EH (cell line): ENCODE measurements around the gene BICD2.
A peak's percentile ranks its signal among the peaks of the same experiment; 100 is the strongest.

Experiments
- DNase-seq: peaks from one replicate; pipeline ENCODE4 v3.0.0-alpha.2; 2015; ENCODE audit warnings: low read depth

Gene BICD2

GRCh38 chr9:92747459-92748232 lies 17.0 kb downstream of the BICD2 start:
- peak; percentile 54 for DNase-seq

DNA sequence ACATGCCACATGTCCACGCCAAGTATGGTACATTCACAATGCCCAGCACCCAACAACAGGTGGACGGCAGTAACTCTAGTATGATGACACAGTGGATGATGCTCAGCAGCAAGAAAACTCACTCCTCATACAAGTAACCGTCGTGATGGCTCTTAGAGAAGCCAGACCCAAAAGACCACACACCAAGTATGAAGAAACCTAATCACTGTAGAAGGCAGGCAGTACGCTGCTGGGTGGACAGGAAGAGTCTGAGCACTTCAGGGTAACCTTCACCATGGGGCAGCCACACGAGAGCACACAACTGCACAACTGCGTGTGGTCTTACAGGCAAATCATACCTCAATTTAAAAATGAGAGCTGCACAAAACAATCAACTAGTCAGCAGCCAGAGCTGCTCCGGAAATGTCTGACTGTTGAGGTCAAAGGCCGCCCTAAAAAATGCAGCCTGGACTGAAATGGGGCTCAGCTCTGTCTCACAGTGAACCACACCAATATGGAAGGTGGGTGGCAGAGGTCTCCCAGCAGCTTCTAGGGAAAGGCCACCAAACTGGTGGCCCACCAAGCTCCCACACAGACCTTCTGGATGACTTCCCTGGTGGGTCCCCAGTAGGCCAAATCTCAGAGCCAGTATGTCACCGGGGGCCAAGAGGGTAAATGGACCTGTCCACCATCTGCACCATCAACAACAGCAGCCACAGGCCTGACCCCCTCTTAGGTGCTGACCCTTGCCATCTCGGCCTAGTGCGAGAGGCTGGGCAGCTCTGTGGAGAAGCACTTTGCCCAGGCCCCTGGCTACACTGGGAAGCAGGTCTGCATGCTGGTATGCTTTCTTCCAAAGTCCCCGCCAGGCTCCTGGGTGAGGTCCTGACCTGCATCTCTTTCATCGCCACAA lies 17.8 kb downstream of the BICD2 start:
- DNase-seq, result peak; percentile 60

- DNase-seq, result no peak
Observed at GRCh38 chr9:92745881-92746280, 18.8 kb downstream of the BICD2 start.

DNA sequence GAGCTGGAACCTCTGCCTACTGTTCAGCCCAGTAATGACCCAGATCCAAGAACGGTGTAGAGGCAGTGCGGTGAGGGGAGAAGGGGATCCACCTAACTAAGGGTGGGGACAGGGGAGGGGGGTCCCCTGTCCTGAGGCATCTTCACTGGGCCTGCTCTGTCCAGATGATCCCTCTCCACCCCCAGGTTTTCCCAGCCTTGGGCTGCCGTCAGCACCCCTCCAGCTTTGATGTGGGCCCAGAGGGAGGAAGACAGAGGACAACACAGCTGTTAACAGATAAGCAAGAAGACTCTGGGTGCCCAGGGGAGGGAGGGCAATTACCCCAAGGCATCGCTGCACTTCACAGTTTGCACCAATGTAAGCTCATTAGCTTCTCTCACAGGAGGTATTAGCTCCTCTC lies 19.3 kb downstream of the BICD2 start:
- DNase-seq, result no peak

GRCh38 chr9:92740969-92741368 lies 23.7 kb downstream of the BICD2 start:
- no peak for DNase-seq

DNA sequence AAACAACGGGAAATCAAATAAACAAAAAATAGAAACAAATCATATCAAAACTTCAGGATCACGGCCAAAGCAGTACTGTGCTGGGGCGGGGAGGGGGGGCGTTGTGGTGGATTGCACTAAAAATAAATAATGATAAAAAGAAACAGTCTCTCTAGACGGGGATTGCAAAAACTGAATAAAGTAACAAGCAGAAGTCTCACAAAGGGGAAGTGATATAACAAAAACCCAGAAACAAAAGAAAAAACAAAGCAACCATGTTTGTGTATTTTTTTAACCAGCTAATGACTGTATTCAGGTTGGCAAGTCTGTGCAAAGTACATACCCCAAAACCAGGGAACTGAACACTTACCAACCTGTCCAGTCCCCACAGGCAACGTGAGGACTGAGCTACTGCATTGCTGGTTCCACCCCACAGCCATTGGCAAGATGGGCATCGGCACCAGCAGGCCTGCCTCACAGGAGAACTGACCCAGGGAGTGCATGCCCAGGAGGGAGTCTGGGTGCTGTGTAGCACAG lies 24.1 kb downstream of the BICD2 start:
- no peak for DNase-seq

GRCh38 chr9:92740009-92740408 lies 24.6 kb downstream of the BICD2 start:
- peak; percentile 20 for DNase-seq

GRCh38 chr9:92739346-92739970 lies 25.2 kb downstream of the BICD2 start:
- DNase-seq, result no peak

GRCh38 chr9:92738661-92739081 lies 26.0 kb downstream of the BICD2 start:
- DNase-seq, result no peak

- no peak for DNase-seq
Observed at GRCh38 chr9:92737611-92738299, 26.9 kb downstream of the BICD2 start.

- DNase-seq, result no peak
Observed at GRCh38 chr9:92737216-92737606, 27.4 kb downstream of the BICD2 start.

GRCh38 chr9:92736563-92737215 lies 27.9 kb downstream of the BICD2 start:
- DNase-seq, result no peak

GRCh38 chr9:92735636-92736562 lies 28.7 kb downstream of the BICD2 start:
- peak; percentile 28 for DNase-seq

GRCh38 chr9:92734931-92735635 lies 29.6 kb downstream of the BICD2 start:
- no peak for DNase-seq

DNA sequence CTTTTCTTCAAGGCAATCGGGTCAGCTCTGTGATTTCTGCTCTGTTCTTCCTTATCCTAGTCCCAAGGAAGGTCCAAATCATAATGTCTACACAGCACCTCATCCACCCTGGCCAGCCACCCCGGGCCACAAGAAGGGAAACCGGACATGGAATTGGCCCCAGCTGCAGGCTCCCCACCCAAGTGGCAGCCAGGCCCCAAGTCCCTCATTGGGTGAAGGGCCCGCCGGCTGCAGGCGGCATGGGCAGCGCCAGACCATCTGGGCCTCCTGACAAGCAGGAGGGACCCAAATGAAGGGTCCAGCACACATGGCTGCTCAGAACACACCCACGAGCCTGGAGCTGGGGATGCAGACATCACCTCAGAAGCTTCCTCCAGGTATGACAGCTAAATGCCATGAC lies 33.7 kb downstream of the BICD2 start:
- DNase-seq, result no peak

GRCh38 chr9:92729735-92730155 lies 34.9 kb downstream of the BICD2 start:
- no peak for DNase-seq

DNA sequence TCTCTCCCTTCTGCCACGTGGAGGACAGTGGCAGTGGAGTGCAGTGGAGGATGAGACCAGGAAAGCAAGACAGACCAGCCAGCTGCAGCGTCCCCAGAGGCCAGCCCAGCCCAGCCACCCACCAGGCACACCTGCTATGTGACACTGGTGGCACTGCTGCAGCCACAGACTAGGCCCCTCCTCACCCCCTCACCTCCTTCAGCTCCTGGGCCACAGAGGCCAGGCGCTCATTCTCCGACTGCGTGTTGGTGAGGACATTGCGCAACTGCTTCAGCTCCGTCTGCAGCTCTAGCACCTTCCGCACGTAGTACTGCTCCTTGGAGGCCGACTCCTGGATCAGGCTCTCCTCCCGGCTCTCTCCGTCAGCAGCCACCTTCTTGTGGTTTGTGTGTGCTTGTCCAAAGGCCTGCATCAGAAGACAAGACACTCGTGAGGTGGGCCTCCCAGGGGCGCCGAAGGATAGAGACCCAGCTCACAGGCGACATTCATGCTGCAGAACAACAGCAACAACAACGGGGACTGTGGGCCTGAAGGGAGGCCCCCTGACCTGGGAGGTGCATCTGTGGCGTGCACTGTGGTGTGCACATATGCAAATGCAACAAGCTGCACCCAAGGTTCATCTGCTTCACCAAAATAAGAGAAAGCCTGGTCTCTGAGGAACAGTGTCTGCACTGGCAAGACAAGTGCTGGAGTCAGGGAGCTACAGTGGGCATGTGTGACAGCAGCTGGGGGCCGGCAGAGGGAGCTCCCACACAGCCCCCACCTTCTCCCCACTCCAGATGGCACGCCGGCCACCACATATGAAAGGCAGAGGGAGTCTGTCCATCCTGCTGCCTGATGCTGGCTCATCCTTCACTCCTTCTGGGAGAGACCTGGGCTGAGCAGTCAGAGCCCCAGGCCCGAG lies 35.5 kb downstream of the BICD2 start:
- DNase-seq, result peak; percentile 37
